Left cardiac atrium (tissue), 4 donors: Measurements from ENCODE around the gene APLN. TPM values are rescaled to one million over a fixed set of nuclear protein-coding genes. Genes with fewer than 3 reads are reported as not detected.

Experiments
- ATAC-seq, 2 donors: fragments of 200-7000 bp; cut with Tn5 transposase; one replicate each; pipeline ENCODE4 v1.9.1; 2020; ENCODE audit warnings: mild to moderate bottlenecking in 2 of 2, moderate library complexity in 2 of 2
- DNase-seq: peaks from one replicate; pipeline ENCODE4 v3.0.0-alpha.2; 2020
- intact Hi-C, 2 donors: fragments of 100-400 bp; cut with DNase I; formaldehyde crosslinking; loops; one replicate each; pipeline versions ENCODE4 v1.14.1 to v1.15.1; 2022 to 2023
- total RNA-seq, 2 donors: library from RNA; stranded (reverse); fragmentation: NEBNext Ultra II Directional; extraction: Animal tissue kit (Norgen Biotek cat#: 25700); gene quantifications; one replicate each; pipeline ENCODE4 v1.2.1, GENCODE V29; 2021
- donor health status: DM: no; HTN: yes; CAD: no.
- donor health status: DM: no; HTN: yes; CAD: no; lungs with severe emphysema.
- donor health status: DM: yes; HTN: yes; CAD: no.
- donor health status: Dilated cardiomyopathy.

The APLN gene
- total RNA-seq, 2 donors from 2014 or later, result 5.7 to 18.0 TPM

DNA sequence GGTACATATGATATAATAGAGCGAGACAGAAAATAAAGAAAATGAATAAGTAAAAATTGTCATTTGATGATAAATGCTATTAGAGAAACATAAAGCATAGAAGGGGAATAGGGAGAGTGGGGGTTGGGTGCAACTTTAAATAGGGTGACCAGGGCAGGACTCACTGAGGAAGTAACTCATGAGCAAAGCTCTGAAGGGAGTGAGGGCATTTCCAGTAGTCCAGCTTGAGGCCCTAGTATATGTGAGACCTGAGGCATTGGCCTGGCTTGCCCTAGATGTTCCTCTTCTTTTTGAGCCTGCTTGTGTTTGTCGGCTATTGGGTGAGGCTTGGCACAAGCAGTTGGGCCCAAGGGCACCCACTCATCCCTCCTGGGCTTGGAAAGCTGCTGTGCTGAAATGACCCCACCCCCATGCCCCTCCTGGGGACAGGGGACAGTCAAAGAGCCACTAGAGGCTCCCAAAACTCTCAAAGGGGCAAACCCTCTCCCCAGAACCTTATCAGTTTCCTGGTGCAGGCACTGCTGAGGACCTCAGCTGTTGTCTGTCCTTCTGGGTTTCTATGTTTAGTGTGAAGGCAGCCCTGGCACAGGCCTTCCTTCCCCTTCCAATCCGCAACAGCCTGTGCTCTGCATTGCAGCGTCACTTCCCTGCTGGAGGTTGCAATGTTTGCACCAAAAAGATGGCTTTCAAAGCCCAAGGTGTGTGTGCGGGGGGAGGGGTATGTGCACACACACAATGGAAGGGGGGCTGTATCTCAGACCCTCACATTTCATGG lies 40.1 kb downstream of the APLN start:
- ATAC-seq (no peak), DNase-seq (no peak)
- intact Hi-C loops, result no loop called here

DNA sequence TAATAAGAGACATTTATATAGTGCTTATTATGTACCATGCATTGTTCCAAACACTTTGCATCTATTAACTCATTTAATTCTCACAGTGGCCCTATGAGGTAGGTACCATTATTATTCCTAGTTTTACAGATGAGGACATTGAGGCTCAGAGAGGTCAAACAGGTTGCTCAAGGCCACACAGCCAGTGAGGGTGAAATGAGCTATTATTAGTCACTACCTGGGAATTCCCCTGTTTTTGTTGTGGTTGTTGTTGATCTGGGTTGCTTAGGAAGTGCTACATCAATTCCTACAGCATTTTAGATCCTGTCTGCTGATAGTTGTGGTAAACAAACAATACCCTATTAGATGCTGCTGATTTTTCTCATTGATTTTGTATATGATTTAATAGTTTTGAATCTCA lies 41.2 kb downstream of the APLN start:
- DNase-seq, result no peak

DNA sequence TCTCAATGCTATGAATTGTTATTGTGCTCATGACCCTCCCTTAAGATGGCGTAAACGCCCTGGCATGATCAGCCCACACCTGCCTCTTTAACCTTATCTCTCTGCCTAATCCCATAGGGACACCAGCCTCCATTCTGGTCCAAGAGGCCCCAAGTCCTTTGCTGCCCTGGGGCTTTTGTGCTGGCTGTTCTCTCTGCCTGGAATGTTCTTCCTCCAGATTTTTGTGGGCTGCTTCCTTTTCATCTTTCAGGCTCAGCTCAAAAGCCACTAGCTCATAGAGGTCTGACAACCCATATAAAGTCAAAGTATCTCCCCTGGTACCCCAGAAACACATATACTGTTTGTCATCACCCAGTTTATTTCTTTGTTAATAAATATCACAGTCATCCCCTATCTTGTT lies 42.4 kb downstream of the APLN start:
- intact Hi-C loops, result no loop called here
- ATAC-seq (no peak), DNase-seq (no peak)

More for the DNA sequence above, 41.2 kb downstream of the APLN start:
- ATAC-seq, result no peak
- intact Hi-C loops, result no loop called here

DNA sequence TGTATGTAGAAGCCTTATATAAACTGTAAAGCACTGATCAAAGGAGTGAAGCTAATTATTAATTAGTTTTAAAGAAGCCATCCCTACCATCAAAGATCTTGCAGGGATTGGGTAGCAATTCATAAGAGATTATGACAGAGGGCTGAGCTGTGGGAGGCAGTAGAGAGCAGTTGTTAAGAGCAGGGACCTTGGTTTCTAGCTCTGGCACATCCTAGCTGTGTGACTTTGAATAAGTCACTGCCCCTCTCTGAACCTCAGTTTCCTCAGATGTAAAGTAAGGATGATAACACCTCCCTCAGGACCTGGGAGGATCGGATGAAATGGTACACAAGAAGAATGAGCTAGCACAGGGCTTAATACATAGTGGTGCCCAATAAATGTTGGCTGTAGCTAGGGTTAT lies 45.4 kb downstream of the APLN start:
- intact Hi-C loops, result loop anchor here in 1 of 2 donors (5.0 to 10.0 kb wide), 5 partner anchors 115 to 1308 kb away; partner anchors contain the start of gene UTP14A
- DNase-seq (no peak), ATAC-seq (no peak)

DNA sequence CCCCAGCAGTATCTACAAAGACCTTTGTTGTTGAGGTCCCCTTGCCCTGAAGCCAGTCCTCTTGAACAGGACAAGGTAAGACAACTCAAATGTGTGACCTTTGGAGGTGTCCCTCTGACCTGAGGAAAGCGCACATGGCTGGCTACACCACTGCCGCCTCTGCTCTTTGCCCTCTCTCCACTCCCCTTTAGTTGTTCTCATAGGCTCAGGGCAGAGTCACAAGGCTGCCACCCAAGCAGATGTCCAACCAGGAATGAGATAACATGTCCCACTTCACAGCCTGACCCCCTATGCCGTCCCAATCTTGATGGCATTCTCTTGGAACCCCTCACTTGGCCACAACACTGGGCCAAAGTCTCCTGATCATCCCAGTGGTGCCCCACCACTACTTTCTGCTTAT lies 46.3 kb downstream of the APLN start:
- DNase-seq (no peak), ATAC-seq (no peak)
- intact Hi-C loops, result loop anchor here in 1 of 2 donors (5.0 to 10.0 kb wide), 5 partner anchors 116 to 1309 kb away; partner anchors contain the start of gene UTP14A

DNA sequence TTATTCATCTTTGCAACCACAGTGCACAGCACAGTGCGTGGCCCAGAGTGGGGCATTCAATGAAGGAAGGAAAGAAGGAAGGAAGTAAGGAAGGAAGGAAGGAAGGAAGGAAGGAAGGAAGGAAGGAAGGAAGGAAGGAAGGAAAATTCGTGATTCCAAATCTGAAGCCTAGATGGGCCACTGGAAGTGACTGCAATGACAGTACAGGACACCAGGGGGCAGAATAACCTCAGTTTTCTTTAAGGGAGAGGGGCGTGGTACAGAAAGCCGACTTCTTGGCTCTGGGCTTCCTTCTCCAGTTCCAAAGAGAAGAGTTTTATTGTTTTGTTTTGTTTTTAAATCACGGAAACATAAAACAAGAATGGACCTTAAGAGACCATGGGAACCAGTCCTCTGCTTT lies 47.8 kb downstream of the APLN start:
- ATAC-seq (peak; percentile 58), DNase-seq (peak; percentile 42)
- intact Hi-C loops, result loop anchor here in 1 of 2 donors (5.0 to 10.0 kb wide), 5 partner anchors 118 to 1310 kb away; partner anchors contain the start of gene UTP14A

DNA sequence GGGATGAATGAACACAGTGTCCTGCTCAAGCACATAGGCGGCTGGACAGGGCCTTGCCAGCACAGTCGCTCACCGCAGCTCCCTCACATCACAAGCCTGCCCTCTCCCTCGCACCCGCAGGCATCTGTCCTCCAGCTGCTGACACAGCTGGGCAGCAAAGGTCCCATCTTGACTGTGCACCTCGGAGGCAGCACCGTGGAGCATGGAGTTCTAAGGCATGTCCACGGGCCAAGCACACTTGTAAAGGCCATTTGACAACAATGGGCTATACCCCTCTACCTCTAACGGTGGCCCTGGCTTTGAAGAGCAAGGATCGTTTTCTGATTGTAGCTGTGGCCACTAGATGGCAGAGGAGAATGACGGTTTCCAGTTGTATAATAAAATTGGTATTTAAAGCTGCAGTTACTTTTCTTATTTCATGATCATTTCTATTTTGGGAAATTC lies 53.8 kb downstream of the APLN start:
- DNase-seq (no peak), ATAC-seq (peak in 1 of 2 donors; percentile 6)
- intact Hi-C loops, result loop anchor here in 1 of 2 donors (10.0 kb wide), 3 partner anchors 124 to 594 kb away; partner anchors contain the start of gene UTP14A

DNA sequence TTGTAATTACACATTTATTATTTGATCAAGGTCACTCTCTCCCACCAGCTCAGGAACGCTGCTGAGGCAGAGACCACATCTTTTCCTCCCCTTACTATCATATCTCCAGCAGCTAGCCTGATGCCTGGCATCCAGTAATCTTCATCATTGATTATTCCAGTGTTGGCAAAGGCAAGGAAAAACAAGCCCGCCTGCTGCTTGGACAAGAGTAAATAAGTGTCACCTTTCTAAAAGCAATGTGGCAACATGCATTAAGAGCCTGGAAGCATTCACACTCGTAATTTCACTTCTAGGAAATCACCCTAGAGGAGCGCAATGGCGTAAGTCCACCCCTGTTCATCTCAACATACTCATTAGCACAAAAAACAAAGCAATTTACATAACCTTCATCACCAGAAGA lies 54.8 kb downstream of the APLN start:
- intact Hi-C loops, result loop anchor here in 1 of 2 donors (10.0 kb wide), 3 partner anchors 125 to 595 kb away; partner anchors contain the start of gene UTP14A
- ATAC-seq, result no peak
- DNase-seq, result no peak

DNA sequence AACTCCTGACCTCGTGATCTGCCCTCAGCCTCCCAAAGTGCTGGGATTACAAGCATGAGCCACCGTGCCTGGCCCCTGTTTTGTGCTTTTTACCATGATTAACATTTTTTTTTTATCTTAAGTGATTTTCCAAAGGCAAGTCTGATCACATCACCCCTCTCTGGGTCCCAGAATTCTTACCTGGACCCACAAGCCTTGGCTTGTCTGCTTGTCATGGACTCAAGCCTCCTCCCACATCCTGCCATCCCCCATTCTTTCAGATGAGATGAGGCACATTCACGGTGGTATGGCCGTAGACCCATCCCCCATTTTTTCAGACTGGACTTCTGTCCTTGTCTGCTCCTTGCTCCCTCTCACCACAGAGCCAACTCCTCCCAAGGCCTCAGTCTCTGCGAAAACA lies 55.3 kb downstream of the APLN start:
- intact Hi-C loops, result no loop called here
- DNase-seq (no peak), ATAC-seq (no peak)

DNA sequence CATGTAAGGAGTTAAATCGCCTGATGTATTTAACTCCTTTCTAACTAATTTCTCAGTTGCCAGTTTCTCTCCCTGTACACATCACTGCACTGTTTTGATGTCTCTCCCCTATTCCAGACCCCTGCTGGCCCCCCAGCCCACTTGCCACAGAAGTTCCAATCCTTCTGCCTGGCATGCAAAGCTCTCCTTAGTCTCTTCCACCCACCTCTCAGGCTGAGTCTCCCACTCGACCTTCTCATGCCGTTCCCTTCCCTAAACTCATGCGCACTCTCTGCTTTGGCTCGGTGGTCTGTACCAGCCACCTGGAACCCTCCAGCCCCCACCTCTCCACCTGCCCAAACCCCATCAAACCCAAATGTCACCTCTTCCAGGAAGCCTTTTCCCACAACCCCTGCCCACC lies 56.9 kb downstream of the APLN start:
- DNase-seq (no peak), ATAC-seq (no peak)

DNA sequence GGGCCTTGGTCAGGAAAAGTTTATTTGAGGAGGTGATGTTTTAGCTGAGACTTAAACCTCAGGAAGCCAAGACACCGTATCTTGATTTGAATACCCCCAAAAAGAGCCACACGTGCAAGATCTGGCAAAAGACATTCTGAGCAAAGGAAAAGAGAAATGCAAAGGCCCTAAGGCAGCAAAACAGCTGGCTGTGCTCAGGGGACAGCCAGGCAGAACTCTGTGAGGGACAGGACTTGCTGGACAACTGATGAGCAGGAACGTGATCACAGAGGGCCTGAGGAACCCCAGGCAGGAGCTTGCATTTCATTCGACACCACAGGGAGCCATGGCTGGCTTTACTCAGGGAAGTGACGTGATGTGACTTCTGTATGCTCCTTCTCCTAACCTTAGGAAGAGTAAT lies 58.7 kb downstream of the APLN start:
- no peak for DNase-seq
- ATAC-seq, result no peak
- intact Hi-C loops, result no loop called here

More for the DNA sequence above, 56.9 kb downstream of the APLN start:
- intact Hi-C loops, result no loop called here

Other genes starting within 250 kb of the APLN start
- 10 to 100 TPM; 30.9 to 41.9 TPM for gene SMARCA1, start 131.5 kb downstream of the APLN start, total RNA-seq
- 10 to 100 TPM; 12.7 to 17.3 TPM for gene OCRL, start 114.7 kb downstream of the APLN start, total RNA-seq
- gene XPNPEP2, start 84.0 kb upstream of the APLN start, total RNA-seq, result 1 to 10 TPM; 2.0 to 2.5 TPM
- 1 to 10 TPM; 5.8 to 9.2 TPM for gene SASH3, start 125.0 kb upstream of the APLN start, total RNA-seq
- 10 to 100 TPM; 14.4 to 22.1 TPM for gene ZDHHC9, start 188.9 kb upstream of the APLN start, total RNA-seq